Measurements from ENCODE around the gene PRKCH. TPM values are rescaled to one million over a fixed set of nuclear protein-coding genes. Genes with fewer than 3 reads are reported as not detected.

PRKCH gene
- total and polyA plus RNA-seq, 12 donors, result 8.3 to 25.1 (median 17.7) TPM

- no peak overlapping the region for H3K4me3 ChIP-seq
- H3K36me3 ChIP-seq, result no peaks in the 10 kb centered on the region
- WGBS, 2 donors, result 66 to 68% methylated on average over 4 of the region's 4 CpGs
- ATAC-seq, result peak in 2 of 8 donors; percentile 21 to 36
- H3K27me3 ChIP-seq, result no peaks in the 10 kb centered on the region
- H3K27ac ChIP-seq, result peak overlapping the region in 4 of 10 donors; percentile 9 to 81 (median 17)
- H3K9me3 ChIP-seq, result no peaks in the 10 kb centered on the region
- intact Hi-C loops (cut with DNase I), result no loop called here
- peaks cover 0 to 92% (median 45%) of the 10 kb centered on the region in 9 donors for H3K4me1 ChIP-seq
- no peak for TF ChIP-seq CTCF (IDR thresholded peaks at IDR 0.05)
- DNase-seq, result no peak
Observed at GRCh38 chr14:61337893-61338292, 16.5 kb downstream of the PRKCH start.

- no peak for TF ChIP-seq CTCF (IDR thresholded peaks at IDR 0.05)
- Histone ChIP-seq H3K4me1 (peaks cover 0 to 92% (median 49%) of the 10 kb centered on the region in 9 donors), H3K9me3 (no peaks in the 10 kb centered on the region), H3K36me3 (no peaks in the 10 kb centered on the region), H3K27me3 (no peaks in the 10 kb centered on the region), H3K27ac (peak overlapping the region in 3 of 10 donors; percentile 9 to 81 (median 21)), H3K4me3 (no peak overlapping the region)
- WGBS, 2 donors, result 81 to 89% methylated on average over 2 of the region's 2 CpGs
- intact Hi-C loops (cut with DNase I), result no loop called here
- ATAC-seq, result no peak
- DNase-seq, result no peak
Observed at GRCh38 chr14:61338457-61338856, 17.1 kb downstream of the PRKCH start.

- DNase-seq (no peak), ATAC-seq (no peak)
- Histone ChIP-seq H3K9me3 (no peaks in the 10 kb centered on the region), H3K27ac (peak overlapping the region in 6 of 10 donors; percentile 10 to 88 (median 50)), H3K4me1 (peaks cover 0 to 92% (median 66%) of the 10 kb centered on the region in 9 donors), H3K27me3 (no peaks in the 10 kb centered on the region), H3K4me3 (no peak overlapping the region), H3K36me3 (no peaks in the 10 kb centered on the region)
- 81 to 87% methylated on average over 5 of the region's 5 CpGs for WGBS, 2 donors
- TF ChIP-seq CTCF (IDR thresholded peaks at IDR 0.05), result no peak
- intact Hi-C loops (cut with DNase I), result no loop called here
Observed at GRCh38 chr14:61341275-61342206, 20.2 kb downstream of the PRKCH start.

- H3K9me3 ChIP-seq, result no peaks in the 10 kb centered on the region
- intact Hi-C loops (cut with DNase I), result no loop called here
- no peaks in the 10 kb centered on the region for H3K36me3 ChIP-seq
- H3K4me3 ChIP-seq, result no peak overlapping the region
- TF ChIP-seq CTCF (IDR thresholded peaks at IDR 0.05), result no peak
- peaks cover 0 to 92% (median 69%) of the 10 kb centered on the region in 9 donors for H3K4me1 ChIP-seq
- 72 to 85% methylated on average over 5 of the region's 5 CpGs for WGBS, 2 donors
- ATAC-seq, result peak in 4 of 8 donors; percentile 35 to 54 (median 53)
- peak overlapping the region in 8 of 10 donors; percentile 9 to 88 (median 46) for H3K27ac ChIP-seq
- H3K27me3 ChIP-seq, result no peaks in the 10 kb centered on the region
- no peak for DNase-seq
Observed at GRCh38 chr14:61342486-61342885, 21.1 kb downstream of the PRKCH start.

Measured in heart right ventricle (tissue), 16 donors.